Mesodermal cell (in vitro differentiated cells): ENCODE measurements around the gene PYGB.

Experiments
- H3K27ac ChIP-seq: 2 replicates; pipeline ENCODE4 v1.7.0; 2013; ENCODE audit warnings: mild to moderate bottlenecking, low read depth, low read length, moderate library complexity; ENCODE audit not compliant: severe bottlenecking
- H3K36me3 ChIP-seq: 2 replicates; pipeline ENCODE4 v1.7.1; 2013; ENCODE audit warnings: mild to moderate bottlenecking, low read length, moderate library complexity; ENCODE audit not compliant: control insufficient read depth, insufficient read depth
- H3K4me1 ChIP-seq: one replicate; pipeline ENCODE4 v1.7.1; 2013; ENCODE audit warnings: mild to moderate bottlenecking, low read length; ENCODE audit not compliant: insufficient read depth, control insufficient read depth, poor library complexity, severe bottlenecking
- H3K4me3 ChIP-seq: 2 replicates; pipeline ENCODE4 v1.7.0; 2013; ENCODE audit warnings: low read length, control low read depth, mild to moderate bottlenecking; ENCODE audit not compliant: insufficient read depth, poor library complexity, severe bottlenecking; ENCODE audit errors: extremely low read depth
- H3K9me3 ChIP-seq: 2 replicates; pipeline ENCODE4 v1.7.1; 2013; ENCODE audit warnings: mild to moderate bottlenecking, low read length, moderate library complexity; ENCODE audit not compliant: control insufficient read depth
- WGBS, 2 experiments: methylation state at CpG; one replicate each; pipeline ENCODE4 v1.1.5; 2013; ENCODE audit warnings: missing lambda C conversion rate in 2 of 2; ENCODE audit not compliant: insufficient coverage in 2 of 2; 5-methylcytosine and 5-hydroxymethylcytosine counted together

The PYGB gene

GRCh38 chr20:25252230-25252651 lies 4.4 kb downstream of the PYGB start:
- H3K36me3 ChIP-seq, result peaks cover 41% of the 10 kb centered on the region
- no peak overlapping the region for H3K4me3 ChIP-seq
- no peak overlapping the region for H3K27ac ChIP-seq
- H3K9me3 ChIP-seq, result no peaks in the 10 kb centered on the region
- 92 to 100% methylated on average over 3 of the region's 6 CpGs for WGBS, 2 experiments
- H3K4me1 ChIP-seq, result peaks cover 20% of the 10 kb centered on the region

GRCh38 chr20:25252686-25253421 lies 5.0 kb downstream of the PYGB start:
- no peaks in the 10 kb centered on the region for H3K9me3 ChIP-seq
- H3K27ac ChIP-seq, result no peak overlapping the region
- H3K4me1 ChIP-seq, result peaks cover 20% of the 10 kb centered on the region
- peaks cover 48% of the 10 kb centered on the region for H3K36me3 ChIP-seq
- 91 to 92% methylated on average over 3 of the region's 6 CpGs for WGBS, 2 experiments
- H3K4me3 ChIP-seq, result no peak overlapping the region

DNA sequence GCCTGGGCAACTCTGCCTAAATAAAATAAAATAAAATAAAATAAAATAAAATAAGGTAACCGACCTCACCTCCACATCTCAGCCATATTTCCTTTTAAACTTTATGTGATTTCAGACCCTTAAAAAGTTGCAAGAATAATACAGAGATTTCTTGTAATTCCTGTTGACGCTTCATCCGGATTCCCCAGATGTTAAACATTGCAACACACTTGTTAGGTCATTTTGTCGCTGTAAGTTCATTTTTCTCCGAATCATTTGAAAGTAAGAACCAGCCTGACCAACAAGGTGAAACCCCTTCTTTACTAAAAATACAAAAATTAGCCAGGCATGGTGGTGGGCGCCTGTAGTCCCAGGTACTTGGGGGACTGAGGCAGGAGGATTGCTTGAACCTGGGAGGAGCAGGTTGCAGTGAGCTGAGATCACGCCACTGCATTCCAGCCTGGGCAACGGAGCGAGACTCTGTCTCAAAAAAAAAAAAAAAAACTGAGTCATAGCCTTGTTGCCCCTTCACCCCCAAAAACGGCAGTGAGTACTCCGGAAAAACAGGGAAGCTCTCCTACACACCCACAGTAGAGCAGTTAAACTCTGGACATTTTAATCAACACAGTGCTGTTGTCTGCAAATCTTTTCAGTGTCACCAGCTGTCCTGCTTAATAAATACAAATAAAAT lies 5.9 kb downstream of the PYGB start:
- Histone ChIP-seq H3K27ac (no peak overlapping the region), H3K4me3 (no peak overlapping the region), H3K9me3 (no peaks in the 10 kb centered on the region), H3K4me1 (peaks cover 20% of the 10 kb centered on the region), H3K36me3 (peaks cover 56% of the 10 kb centered on the region)
- WGBS, 2 experiments, result 91 to 93% methylated on average over 6 to 9 of the region's 11 CpGs

GRCh38 chr20:25254571-25254970 lies 6.7 kb downstream of the PYGB start:
- no peaks in the 10 kb centered on the region for H3K9me3 ChIP-seq
- 81 to 85% methylated on average over 4 of the region's 5 CpGs for WGBS, 2 experiments
- H3K27ac ChIP-seq, result peak overlapping the region; percentile 11
- H3K4me3 ChIP-seq, result no peak overlapping the region
- H3K36me3 ChIP-seq, result peaks cover 65% of the 10 kb centered on the region
- peaks cover 20% of the 10 kb centered on the region for H3K4me1 ChIP-seq

DNA sequence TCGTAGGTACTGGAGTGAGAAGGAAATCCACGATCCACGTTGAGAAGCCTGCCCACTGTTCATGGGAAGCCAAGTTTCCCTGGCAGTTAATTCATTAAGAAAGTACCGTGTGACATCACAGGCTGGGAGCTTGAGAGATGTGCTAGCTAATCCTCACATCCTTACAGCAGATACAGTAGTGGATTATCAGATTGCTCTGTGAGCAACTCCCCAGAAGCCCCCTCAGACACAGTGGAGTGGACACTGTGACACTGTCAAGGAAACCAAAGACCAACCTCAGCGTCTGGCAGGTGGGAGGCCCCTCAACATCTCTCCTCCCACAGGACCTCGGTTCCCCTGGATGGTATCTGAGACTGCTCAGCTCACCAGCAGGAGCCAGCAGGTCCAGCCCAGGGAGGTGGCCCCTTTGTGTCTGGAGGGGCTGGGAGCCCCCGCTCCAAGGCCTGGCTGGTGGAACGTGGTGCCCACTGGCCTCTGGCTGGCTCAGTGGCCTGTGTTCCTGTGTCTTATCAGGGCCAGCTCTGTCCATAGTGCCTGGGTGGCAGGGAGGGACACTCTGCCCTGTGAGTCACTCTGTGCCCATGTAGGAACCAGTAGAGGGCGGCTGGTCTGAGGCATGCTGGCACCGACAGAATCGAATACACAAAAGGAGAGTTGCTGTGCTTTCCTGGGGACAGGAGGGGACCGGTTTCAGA lies 7.2 kb downstream of the PYGB start:
- H3K36me3 ChIP-seq, result peaks cover 68% of the 10 kb centered on the region
- H3K4me3 ChIP-seq, result no peak overlapping the region
- WGBS, 2 experiments, result 93 to 94% methylated on average over 9 to 10 of the region's 12 CpGs
- H3K4me1 ChIP-seq, result peaks cover 16% of the 10 kb centered on the region
- no peaks in the 10 kb centered on the region for H3K9me3 ChIP-seq
- H3K27ac ChIP-seq, result peak overlapping the region; percentile 42

DNA sequence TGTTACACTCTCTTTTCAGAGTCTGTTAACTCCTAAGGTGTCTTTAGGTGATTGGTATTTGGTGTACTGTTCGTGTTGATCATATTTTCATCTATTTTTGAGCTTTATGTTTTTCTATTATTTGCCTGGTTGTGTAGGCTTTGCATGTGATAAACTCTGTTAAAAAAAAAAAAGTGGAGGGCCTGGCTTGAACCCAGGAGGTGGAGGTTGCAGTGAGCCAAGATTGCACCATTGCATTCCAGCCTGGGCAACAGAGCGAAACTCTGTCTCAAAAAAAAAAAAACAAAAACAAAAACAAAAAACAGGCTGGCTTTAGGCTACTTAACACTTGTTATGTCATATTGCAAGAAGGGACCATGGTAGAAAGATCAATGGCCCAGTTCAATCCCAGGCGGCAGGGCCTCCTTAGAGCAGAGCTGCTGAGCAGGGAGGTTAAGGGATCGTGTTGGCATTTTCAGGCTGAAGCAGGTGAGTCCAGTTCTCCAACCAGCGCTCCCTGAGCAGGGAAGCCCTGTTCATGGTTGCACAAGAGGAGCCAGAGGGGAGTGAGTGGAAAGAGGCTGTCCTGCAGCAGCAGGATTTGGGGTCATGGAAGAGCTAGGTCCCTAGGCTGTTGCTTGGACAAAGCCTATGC lies 8.5 kb downstream of the PYGB start:
- no peak overlapping the region for H3K27ac ChIP-seq
- WGBS, 2 experiments, result 93 to 95% methylated on average over 3 of the region's 5 CpGs
- no peaks in the 10 kb centered on the region for H3K9me3 ChIP-seq
- H3K4me1 ChIP-seq, result peaks cover 10% of the 10 kb centered on the region
- peaks cover 75% of the 10 kb centered on the region for H3K36me3 ChIP-seq
- no peak overlapping the region for H3K4me3 ChIP-seq

GRCh38 chr20:25257130-25257529 lies 9.2 kb downstream of the PYGB start:
- Histone ChIP-seq H3K36me3 (peaks cover 74% of the 10 kb centered on the region), H3K9me3 (no peaks in the 10 kb centered on the region), H3K4me3 (no peak overlapping the region), H3K4me1 (peaks cover 10% of the 10 kb centered on the region), H3K27ac (no peak overlapping the region)
- WGBS, 2 experiments, result 80 to 94% methylated on average over 2 to 4 of the region's 5 CpGs

DNA sequence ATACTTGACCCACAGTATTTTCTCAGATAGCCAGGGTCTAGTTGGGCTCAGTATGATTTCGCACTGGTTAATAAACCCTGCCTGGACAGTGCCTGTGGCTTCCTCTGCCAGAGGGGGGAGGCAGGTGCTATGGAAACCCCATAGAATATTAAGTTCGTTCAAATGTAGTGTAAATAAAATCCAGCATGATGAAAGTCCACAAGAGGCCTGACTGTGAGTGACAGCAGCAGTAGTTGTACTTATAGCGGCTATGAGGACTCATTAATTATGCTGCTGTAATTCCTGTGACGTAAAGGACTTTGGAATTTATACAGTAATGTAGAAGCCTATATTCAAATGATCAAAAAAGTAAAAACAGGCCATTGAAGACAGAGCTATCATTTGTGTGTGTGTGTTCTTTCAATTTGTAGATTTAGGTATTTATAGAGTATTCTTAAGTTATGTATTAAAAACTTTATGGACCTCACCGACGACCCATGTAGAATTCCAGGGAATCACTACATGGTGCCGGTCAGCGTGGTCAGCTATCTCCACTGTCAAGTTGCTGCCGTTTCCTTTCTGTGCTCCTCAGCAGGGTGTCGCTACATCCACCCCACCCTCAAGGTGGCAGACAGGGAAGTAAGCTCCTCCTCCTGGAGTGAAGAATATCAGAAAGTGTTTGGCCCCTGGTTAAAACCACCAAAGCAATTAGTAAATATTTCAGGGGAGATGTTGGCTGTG lies 10.0 kb downstream of the PYGB start:
- H3K4me3 ChIP-seq, result no peak overlapping the region
- H3K4me1 ChIP-seq, result peaks cover 2% of the 10 kb centered on the region
- H3K36me3 ChIP-seq, result peaks cover 66% of the 10 kb centered on the region
- H3K9me3 ChIP-seq, result no peaks in the 10 kb centered on the region
- H3K27ac ChIP-seq, result no peak overlapping the region
- WGBS, 2 experiments, result 89 to 97% methylated on average over 5 to 7 of the region's 10 CpGs

DNA sequence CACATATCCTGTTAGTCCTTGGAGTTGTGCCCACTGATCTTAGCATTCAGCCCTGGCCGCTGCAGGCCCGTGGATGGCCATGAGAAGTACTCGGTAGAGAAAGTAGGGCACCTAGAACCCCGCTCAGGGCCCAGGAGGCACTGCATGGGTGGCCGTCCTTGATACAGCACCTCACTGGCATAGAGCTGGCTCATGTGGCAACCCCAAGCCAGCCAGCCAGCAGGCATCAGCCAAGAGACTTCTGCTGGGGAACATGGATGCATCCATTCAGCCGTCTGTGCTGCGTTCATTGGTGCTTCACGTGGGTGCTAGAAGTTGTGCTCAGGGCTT lies 10.6 kb downstream of the PYGB start:
- Histone ChIP-seq H3K4me3 (no peak overlapping the region), H3K4me1 (no peaks in the 10 kb centered on the region), H3K36me3 (peaks cover 61% of the 10 kb centered on the region), H3K9me3 (no peaks in the 10 kb centered on the region), H3K27ac (no peak overlapping the region)
- 86 to 95% methylated on average over 7 to 8 of the region's 8 CpGs for WGBS, 2 experiments

- H3K9me3 ChIP-seq, result no peaks in the 10 kb centered on the region
- H3K36me3 ChIP-seq, result peaks cover 57% of the 10 kb centered on the region
- H3K4me3 ChIP-seq, result no peak overlapping the region
- H3K4me1 ChIP-seq, result no peaks in the 10 kb centered on the region
- no peak overlapping the region for H3K27ac ChIP-seq
- WGBS, 2 experiments, result 73 to 80% methylated on average over 3 of the region's 4 CpGs
Measured at GRCh38 chr20:25258828-25259227, 10.9 kb downstream of the PYGB start.
